Lower leg skin (tissue), 4 donors: ENCODE data around the gene TTC21B. TPM values are rescaled to one million over a fixed set of nuclear protein-coding genes. Genes with fewer than 3 reads are reported as not detected.

ENCODE experiments used
- DNase-seq, 2 donors: peaks; one replicate each; pipeline ENCODE4 v3.0.0-alpha.2; 2019; ENCODE audit warnings: low spot score in 2 of 2
- H3K4me3 ChIP-seq: fragments of 200-600 bp; sonication (generic); 2 replicates; pipeline ENCODE4 v1.5.1; 2017; ENCODE audit warnings: mild to moderate bottlenecking, low read depth; ENCODE audit not compliant: poor library complexity, severe bottlenecking
- CTCF ChIP-seq, 3 donors: fragments of 450-650 bp; IDR thresholded peaks; one replicate each; pipeline ENCODE4 v1.5.1; 2016; ENCODE audit warnings: antibody characterized with exemption in 3 of 3, mild to moderate bottlenecking in 3 of 3, moderate library complexity in 2 of 3
- POLR2A ChIP-seq, 2 donors: fragments of 450-650 bp; IDR thresholded peaks; one replicate each; pipeline ENCODE4 v1.6.1; 2016 to 2017; ENCODE audit warnings: antibody characterized with exemption in 2 of 2, mild to moderate bottlenecking in 1 of 2, moderate library complexity in 1 of 2
- WGBS, 2 donors: methylation state at CpG; one replicate each; pipeline ENCODE4 v1.1.5; 2018; 5-methylcytosine and 5-hydroxymethylcytosine counted together
- intact Hi-C: fragments of 100-400 bp; cut with DNase I; formaldehyde crosslinking; loops from one replicate; pipeline ENCODE4 v1.15.0; 2023; ENCODE audit warnings: low total_unique reads
- total RNA-seq, 4 donors: library from RNA; depleted of rRNA; stranded (reverse); fragments of >200 nt; gene quantifications; one replicate each; pipeline ENCODE4 v1.1.0, GENCODE V29; 2016

The TTC21B gene
- total RNA-seq, 4 donors from 2014 or later = 18.5 to 30.2 (median 29.5) TPM

DNA sequence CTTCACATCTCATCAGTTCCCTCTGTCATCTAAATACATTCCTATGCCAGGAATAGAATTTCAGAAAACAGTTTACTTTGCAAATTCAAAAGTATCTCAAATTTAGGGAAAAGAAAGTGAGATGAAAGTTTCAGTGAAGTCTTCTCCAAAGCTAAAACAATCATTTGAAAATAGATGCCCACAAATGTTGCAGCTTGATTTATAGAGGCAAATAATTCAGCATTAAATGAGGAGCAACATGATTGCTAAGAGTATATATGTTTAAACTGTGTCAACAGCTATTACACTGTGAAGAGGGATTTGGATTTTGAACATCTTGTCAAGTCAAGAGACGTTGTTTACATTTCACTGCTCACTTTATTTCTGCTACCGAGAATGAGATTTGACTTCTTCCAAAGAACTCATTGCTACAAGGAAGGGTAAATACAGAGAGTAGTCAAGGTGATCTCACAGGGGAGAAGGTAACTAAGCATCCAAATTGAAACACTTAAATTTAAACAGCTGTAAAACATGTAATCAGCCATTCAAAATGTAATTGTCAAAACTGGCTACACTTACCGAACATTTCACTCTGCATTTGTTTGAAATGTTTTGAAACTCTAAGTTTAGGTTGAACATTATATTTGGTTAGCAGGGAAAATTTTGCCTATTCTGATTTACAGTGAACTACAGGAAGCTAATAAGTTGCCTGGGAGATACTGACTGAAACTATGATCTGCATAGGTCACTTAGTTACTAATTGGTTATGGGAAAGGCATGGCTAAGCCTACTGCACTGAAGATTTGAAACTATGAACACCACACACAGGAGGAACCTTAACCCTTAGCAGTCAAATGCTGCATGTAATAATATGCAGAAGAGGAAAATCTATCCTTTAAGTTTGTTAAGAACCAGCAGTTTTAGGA lies 126.3 kb downstream of the TTC21B start:
- no peak for TF ChIP-seq POLR2A (IDR thresholded peaks at IDR 0.05)
- no peak for TF ChIP-seq CTCF (IDR thresholded peaks at IDR 0.05)
- 86 to 87% methylated on average over 3 of the region's 3 CpGs for WGBS, 2 donors
- intact Hi-C loops = no loop called here

DNA sequence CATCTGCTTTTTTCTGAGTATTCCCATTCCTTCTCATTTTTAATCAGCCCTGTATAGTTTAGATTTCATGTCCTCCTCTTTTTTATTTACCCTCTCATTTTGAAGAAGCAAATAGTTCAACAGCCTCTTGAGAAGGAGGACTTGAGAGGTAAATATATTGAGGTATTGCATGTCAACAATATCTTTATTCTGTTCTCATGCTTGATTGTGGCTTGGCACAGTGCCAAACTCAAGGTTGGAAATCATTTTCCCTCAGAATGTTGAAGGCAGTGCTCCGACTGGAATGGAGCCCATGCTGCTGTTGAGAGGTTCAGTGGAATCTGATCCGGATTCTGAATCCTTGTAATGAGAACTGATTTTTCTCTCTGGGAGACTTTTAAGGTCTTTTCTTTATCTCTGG lies 128.5 kb downstream of the TTC21B start:
- no peak for TF ChIP-seq CTCF (IDR thresholded peaks at IDR 0.05)
- TF ChIP-seq POLR2A (IDR thresholded peaks at IDR 0.05) = no peak
- intact Hi-C loops = no loop called here
- WGBS, 2 donors = 19 to 26% methylated on average over 2 of the region's 2 CpGs
- DNase-seq = no peak
- H3K4me3 ChIP-seq = no peak overlapping the region

More for the DNA sequence above, 126.3 kb downstream of the TTC21B start:
- no peak for DNase-seq
- no peak overlapping the region for H3K4me3 ChIP-seq

Other genes with a start within 250 kb of the TTC21B start
- gene GALNT3, start 159.5 kb downstream of the TTC21B start, total RNA-seq = 10 to 100 TPM; 14.2 to 30.9 (median 18.2) TPM
- under 1 TPM in 1 of 4 donors, not detected in 3; 0.04 TPM for gene SCN1A, start 174.2 kb upstream of the TTC21B start, total RNA-seq